CD4-positive, alpha-beta T cell treated with Interleukin-6 at 100 ng/mL for 8 hours (primary cell): ENCODE data around the gene EFCAB13.
"Not testable (repeated sequence)": the region's sequence is repeated elsewhere in the genome, so short reads cannot be mapped to it uniquely, and the experiment has no call there.

Experiments
- DNase-seq: peaks from one replicate; pipeline ENCODE4 v3.0.0-alpha.2; 2020; ENCODE audit warnings: mixed read lengths, low spot score

The EFCAB13 gene

DNA sequence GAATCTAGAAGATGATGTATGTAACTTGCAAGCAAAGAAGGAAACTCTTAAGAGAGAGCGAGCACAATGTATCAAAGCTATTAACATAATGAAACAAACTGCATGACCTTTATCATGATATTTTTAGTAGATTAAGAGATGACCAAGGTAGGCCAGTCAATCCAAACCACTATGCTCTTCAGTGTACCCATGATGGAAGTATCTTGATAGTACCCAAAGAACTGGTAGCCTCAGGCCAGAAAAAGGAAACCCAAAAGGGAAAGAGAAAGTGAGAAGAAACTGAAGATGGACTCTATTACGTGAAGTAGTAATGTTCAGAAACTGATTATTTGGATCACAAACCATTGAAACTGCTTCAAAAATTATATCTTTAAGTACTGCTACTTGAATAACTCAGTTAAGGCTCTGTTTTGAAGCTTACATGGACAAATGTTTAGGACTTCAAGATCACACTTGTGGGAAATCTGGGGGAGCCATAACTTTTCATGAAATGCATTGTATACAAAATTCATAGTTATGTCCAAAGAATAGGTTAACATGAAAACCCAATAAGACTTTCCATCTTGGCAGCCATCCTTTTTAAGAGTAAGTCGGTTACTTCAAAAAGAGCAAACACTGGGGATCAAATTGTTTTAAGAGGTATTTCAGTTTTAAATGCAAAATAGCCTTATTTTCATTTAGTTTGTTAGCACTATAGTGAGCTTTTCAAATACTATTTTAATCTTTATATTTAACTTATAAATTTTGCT lies 102.3 kb downstream of the EFCAB13 start:
- not testable (repeated sequence) for DNase-seq

DNA sequence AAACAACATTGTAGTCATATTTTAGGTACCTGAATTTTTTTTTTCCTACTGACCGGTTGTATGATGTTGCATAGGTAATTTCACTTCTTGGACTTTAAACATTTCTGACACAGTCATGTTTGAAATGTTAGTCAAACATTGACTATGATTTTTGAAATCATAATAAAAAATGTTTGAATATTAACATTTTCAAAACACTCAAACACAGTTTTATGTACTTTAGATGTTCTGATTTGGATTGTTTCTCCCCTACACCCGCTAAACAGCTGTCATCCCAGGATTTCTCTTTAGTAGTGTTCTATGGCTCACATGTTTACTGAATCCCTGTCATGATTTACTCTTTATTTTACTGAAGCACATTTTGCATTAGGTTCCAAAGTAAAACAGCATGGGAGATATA lies 104.2 kb downstream of the EFCAB13 start:
- DNase-seq = no peak

DNA sequence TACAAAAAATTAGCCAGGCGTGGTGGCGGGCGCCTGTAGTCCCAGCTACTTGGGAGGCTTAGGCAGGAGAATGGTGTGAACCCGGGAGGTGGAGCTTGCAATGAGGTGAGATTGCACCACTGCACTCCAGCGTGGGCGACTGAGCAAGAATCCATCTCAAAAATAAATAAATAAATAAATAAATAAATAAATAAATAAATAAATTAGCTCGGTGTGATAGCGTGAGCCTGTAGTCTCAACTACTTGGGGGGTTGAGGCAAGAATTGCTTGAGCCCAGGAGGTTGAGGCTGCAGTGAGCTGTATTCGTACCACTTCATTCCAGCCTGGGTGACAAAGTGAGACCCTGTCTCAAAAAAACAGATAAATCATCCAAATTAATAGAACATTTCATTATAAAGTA lies 108.5 kb downstream of the EFCAB13 start:
- not testable (repeated sequence) for DNase-seq

DNA sequence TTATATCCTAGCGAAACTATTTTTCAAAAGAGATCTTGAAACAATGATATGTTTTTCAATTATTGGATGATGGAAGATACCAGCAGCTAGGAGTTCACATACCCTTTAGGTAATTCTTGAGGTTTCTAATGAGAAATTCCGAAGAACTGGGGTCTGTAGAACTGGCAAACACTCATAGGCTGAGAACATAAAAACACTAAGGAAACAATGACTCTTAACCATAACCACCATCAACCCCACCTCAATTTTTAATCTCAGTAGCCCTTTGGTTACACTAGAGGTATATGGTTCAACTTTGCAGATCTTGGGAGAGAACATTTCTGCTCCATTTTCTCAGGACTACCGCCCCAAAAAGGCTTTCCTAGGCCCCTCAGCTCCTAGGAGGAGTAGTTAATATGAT lies 141.4 kb downstream of the EFCAB13 start:
- DNase-seq = no peak

DNA sequence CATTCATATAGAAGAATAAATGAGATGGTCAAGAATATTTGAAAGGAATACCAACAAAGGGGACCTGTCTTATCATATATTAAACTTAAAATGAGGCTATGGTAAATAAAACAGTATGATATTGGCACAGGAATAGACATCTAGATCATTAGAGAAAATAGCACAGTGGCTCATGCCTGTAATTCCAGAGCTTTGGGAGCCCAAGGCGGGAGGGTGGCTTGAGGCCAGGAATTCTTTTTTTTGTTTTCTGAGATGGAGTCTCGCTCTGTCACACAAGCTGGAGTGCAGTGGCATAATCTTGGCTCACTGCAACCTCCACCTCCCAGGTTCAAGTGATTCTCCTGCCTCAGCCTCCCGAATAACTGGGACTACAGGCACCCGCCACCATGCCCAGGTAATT lies 143.2 kb downstream of the EFCAB13 start:
- not testable (repeated sequence) for DNase-seq

DNA sequence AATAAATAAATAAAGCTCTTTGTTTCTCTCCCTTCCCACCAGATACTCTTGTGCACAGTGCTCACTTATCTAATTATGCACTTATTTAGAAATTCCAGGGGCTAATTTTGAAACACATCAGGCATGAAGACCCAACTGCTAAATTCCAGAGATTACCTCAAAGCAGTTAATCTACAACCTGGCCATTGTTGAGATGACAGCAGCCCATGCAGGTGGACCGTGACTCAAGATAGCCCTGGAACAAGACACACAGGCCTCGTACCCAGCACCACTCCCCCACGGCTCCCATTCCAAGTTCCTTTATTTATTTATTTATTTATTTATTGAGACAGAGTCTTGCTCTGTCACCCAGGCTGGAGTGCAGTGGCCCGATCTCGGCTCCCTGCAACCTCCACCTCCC lies 147.1 kb downstream of the EFCAB13 start:
- no peak for DNase-seq

DNA sequence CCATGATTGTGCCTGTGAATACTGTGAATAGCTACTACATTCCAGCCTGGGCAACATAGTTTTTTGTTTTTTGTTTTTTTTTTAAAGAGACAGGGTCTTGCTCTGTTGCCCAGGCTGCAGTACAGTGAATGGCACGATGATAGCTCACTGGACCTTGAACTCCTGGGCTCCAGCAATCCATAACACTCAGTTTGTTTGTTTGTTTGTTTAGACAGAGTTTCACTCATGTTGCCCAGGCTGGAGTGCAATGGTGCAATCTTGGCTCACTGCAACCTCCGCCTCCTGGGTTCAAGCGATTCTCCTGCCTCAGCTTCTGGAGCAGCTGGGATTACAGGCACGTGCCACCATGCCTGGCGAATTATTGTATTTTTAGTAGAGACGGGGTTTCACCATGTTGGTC lies 148.3 kb downstream of the EFCAB13 start:
- not testable (repeated sequence) for DNase-seq
